ENCODE results near the gene ADAM10. TPM values are rescaled to one million over a fixed set of nuclear protein-coding genes. Genes with fewer than 3 reads are reported as not detected.
"Not testable (repeated sequence)": the region's sequence is repeated elsewhere in the genome, so short reads cannot be mapped to it uniquely, and the experiment has no call there.

ADAM10 gene
- total RNA-seq, 1 donor from 2014 or later = 93.0 TPM

DNA sequence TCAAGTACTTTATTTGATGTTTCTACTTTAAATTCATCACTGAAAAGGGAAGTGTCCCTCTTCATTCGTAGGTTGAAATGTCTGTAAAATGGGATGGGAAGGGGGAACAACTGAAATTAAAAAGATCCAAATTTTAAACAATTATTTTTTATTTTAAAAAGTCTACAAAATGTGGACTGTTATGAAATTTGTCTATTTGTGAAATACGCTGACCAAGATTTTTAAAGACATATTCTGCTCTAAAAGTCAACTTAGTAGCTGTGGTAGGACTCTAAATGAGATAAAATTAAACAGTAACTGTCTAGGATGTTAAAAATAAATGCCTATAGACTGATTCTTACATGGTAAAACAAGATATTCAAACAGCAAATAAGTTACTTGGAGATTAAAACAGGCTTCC is 67.3 kb downstream of the ADAM10 start:
- no peak for DNase-seq (ENCODE audit: low spot score)

DNA sequence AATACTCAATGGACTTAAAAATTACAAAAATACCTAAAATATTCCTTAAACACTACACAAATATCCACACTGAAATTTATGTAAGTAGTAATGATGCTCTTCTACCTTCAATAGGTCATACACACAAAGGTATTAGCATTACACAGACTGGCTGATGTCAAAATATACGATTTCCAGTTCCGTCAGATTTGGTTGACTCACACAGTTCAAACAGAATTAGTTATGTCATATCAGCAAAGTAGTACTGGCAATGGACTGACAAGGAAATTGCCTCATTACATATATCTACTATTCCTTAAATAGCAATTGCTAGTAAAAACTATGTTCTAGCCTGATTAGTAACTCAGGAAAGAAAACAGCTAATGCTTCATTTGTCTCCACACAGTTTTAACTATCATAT is 70.8 kb downstream of the ADAM10 start:
- DNase-seq (ENCODE audit: low spot score) = no peak

DNA sequence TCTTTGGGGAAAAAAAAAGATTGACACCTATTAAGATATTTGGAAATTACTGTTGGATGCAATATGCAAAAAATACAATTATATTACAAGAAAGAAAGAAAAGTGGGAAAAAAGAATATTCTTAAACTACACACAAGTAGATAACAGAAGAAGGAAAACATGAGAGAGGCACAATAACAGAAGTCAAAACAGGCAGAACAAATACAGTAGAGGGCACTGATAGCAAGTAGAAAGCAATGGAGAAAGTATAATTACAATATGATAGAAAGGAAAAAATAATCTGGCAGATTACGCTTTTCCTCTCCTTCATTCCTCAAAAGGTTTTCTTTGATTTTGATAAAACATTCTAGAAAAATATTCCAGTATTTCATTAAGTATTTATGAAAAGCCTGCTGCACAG is 72.1 kb downstream of the ADAM10 start:
- DNase-seq (ENCODE audit: low spot score) = no peak

DNA sequence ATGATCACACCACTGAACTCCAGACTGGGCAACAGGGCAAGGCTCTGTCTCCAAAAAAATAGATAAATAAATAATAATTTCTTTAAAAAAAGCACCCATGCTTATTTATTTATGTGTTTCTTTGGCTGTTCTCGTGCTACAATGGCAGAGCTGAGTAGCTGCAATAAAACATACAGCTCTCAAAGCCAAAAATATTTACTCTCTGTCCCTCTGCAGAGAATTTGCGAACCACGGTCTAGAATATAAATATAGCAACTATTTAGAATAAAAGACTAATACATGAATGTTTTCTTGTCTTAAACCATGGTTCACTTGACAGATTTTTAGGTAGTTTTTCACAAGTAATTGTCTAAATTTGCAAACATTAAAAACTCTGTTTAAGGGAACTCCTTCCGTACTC is 72.7 kb downstream of the ADAM10 start:
- no peak for DNase-seq (ENCODE audit: low spot score)

DNA sequence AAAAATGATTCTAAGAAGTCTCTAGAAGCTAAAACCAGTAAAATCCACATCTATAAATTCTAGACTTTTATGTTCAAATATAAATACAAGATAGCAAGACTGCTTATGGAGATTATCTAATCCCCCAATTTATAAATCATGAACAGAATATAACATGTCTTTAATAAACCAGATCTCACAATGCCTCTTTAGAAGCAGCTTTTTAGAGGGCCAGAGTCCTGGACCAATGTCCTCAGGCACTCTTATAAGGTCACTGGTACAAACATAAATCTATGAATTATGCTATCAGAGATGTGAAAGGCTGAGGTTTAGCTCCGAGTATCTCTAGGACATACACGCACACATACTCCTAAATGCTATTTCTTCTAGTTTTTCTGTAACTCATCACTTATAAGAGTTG is 78.3 kb downstream of the ADAM10 start:
- no peak for DNase-seq (ENCODE audit: low spot score)

DNA sequence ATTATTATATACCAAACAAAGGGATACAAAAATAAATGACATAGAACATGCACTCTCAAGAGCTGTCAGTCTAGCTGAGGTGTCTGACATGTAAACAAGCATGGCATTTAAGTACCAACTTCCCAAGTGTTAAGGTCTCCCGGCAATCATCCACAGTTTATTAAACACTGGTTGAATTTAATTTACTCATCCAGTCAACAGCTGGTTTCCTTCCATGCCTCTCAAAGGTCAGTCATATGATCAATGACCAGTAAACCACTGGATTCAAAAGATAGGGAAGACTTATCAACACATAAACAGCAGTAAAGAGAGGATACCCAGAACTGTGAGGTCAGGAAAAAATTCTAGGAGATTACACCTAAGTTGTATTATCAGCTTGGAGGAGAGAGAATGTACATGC is 80.4 kb downstream of the ADAM10 start:
- DNase-seq (ENCODE audit: low spot score) = no peak

DNA sequence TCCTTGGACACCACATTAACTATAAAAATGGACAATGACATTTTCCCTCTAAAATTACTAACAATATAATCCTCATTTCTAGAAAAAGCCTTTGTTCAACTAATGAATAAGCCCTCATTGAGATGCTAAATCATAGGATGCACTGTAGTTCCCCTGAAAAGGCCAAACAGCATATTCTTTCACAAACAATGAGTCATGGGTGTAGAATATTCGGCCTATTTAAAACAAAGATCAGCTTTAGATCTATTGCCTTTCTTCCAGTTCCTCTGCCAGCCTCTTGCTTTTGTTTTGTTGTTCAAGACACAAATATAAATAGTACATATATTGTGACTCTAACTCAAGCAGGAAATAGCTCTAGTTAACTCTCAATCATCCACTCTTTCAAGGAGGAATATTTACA is 82.5 kb downstream of the ADAM10 start:
- DNase-seq (ENCODE audit: low spot score) = no peak

DNA sequence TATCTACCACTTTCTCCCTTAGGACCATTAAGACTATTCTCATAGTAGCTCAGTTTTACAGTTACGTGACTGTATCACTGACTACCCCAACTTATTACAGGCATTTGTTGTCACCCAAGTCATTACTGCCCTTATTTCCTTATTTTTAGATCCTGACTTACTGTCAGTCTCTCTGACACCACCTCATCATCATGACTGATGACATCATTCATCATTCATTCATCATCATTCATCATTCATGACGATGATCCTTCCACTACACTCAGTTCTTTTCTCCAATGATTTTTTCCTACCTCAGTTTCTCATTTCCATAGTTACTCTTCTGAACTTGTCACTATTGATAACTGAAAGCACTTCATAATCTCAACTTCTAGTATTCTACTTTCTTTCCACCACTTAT is 83.8 kb downstream of the ADAM10 start:
- DNase-seq (ENCODE audit: low spot score) = no peak

DNA sequence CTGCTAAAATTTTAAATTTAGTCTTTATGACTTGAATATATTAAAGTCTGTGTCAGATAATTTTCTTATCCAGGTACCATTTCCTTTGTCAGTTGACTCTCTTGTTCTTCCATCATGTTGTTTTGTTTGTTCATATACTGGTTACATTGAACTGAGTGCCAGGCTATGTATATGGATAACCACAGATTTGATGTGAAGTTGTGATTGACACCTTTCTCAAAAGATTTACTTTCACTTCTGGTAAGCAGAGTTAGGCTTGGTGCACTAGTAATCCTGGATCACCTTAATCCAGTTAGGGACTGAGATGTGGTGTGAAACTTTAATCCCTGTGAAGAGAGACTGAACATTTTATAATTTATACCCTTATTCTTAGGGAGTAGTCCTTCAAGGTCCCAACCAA is 99.4 kb downstream of the ADAM10 start:
- no peak for DNase-seq (ENCODE audit: low spot score)

DNA sequence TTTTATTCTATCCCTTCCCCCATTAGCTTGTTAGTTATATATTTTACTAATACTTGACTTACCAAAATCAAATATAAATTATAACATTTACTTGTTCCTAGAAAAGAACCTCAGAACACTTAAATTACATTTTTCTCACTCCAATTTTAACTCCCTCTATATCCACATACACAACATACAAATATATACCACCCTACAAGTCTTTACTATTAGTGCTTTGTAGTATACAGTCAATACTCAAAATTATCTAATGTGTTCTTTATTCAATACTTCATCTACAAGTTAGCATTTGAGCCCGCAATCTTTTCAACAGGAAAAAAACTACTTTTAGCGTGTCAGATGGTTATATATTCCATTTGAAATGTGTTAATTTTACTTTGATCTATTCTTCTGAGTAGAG is 100.3 kb downstream of the ADAM10 start:
- DNase-seq (ENCODE audit: low spot score) = no peak

DNA sequence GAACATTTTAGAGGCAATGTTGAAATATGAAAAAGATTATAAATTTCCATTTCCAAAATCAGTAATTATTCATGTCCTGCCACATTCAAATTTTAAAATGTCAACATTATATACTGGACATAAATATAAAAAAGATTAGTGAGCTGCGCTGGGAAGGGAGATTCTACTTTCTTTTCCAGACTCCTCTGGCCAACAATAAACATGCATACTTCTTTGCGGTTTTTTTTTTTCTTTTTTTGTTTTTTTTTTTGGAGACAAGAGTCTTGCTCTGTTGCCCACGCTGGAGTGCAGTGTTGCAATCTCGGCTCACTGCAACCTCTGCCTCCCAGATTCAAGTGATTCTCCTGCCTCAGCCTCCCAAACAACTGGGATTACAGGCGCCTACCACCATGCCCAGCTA is 105.5 kb downstream of the ADAM10 start:
- no peak for DNase-seq (ENCODE audit: low spot score)

DNA sequence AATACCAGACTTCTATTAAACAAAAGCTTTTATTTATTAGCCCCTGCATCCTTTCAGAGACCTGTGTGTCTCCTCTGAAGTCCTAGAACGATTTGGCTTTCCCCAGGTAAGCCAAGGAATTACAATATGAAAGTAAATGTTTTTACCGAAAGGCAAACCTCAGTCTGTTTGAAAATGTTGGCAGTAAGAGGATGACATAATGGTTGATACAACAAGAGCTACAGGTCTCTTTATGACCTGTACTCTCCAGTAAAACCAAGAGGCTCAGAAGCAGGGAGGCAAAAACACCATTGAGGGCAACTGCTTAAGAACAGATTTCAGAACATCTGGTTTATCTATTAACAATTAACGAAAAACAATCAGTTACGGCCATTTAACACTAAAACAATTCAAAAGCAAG is 107.8 kb downstream of the ADAM10 start:
- no peak for DNase-seq (ENCODE audit: low spot score)

DNA sequence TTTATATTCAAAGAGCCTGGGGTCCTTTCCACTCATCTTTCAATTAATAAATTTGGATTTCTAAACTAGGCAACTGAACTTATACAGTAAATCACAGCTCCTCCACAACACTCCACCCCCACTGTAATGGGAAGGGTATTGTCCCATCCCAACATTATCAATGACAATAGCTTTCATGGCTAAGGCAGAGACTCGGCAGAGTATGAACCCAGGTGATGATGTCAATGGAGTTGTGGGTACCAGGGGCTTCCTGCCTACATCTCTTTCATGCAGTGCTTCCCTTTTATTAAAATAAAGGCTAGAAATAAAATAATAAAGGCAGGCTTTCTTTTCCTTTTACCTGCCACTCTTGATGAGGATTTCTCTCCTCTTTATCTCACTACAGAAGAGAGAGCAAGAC is 109.5 kb downstream of the ADAM10 start:
- no peak for DNase-seq (ENCODE audit: low spot score)

DNA sequence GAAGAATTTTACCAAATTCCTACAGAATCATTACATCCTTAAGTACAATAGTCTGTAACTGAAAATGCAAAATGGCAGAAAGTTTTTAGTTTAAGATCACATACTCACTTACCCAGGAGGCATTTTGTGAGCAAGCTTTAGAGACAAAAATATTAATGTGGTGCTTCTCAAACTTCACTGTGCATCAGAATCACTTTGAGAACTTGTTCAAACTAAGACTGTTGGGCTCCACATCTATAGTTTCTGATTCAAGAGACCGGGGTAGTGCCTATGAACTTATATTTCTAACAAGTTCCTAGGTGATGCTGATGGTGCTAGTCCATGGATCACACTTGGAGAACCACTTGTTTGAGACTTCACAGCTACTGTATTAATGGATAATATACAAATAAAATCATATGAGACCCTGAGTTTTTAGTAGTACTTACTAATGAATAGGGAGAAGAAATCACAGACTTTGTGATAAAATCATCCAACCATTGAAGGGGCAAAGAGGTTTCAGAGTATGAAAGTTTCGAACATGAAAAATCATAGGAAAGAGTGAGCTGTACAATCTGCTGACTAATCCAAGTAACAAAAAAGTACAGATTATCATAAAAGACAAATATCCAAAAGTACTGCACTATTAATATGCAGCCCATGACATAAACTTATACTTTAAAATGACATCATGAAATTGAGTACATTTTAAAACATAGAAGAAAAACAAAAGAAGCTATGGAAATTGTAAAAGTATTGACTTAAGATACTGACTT is 110.3 kb downstream of the ADAM10 start:
- no peak for DNase-seq (ENCODE audit: low spot score)

DNA sequence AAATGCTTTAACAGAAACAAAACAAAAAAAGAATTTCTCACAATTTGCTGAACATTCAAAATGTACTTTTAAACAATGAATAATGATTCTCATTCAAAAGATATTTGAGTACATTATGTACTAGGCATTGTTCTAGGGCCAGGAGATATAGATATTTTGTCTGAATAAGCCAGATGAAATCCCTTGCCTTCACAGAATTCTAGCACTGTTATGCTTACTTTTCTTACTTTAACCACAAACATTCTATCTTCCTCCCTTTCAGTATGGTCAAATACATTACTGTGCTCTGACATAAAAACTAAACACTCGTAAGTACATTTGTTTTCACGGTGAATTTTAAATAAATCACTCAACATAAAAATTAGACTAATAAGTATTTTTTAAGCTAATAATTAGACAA is 116.7 kb downstream of the ADAM10 start:
- DNase-seq (ENCODE audit: low spot score) = no peak

DNA sequence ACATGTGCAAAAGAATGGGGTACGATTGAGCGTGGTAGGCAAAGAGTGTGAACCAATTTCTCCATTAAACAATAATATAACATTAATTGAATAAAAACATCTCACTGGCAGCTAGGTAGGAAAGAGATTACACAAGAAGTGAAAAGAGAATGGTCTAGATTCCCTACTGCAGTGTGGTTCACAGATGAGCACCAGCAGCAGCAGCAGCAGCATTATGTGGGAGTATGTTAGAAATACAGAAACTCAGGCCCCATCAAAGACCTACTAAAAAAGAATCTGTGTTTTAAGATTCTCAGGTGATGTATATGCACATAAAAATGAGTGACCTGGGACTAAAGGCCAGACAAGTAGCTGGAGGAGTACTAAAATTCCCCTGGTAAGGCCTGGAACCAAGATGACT is 118.2 kb downstream of the ADAM10 start:
- DNase-seq (ENCODE audit: low spot score) = no peak

DNA sequence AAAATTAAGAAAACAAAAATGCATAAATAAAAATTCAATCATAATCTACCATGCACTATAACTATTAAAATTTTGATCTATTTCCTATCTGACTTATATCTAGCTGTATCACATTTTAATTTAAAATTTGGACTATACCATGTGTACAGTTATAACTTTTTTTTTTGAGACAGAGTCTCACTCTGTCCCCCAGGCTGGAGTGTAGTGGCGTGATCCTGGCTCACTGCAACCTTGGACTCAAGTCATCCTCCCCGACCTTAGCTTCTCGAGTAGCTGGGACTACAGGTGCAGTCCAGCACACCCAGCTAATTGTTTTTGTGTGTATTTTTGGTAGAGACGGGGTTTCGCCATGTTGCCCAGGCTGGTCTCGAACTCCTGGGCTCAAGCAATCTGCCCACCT is 119.9 kb downstream of the ADAM10 start:
- no peak for DNase-seq (ENCODE audit: low spot score)

DNA sequence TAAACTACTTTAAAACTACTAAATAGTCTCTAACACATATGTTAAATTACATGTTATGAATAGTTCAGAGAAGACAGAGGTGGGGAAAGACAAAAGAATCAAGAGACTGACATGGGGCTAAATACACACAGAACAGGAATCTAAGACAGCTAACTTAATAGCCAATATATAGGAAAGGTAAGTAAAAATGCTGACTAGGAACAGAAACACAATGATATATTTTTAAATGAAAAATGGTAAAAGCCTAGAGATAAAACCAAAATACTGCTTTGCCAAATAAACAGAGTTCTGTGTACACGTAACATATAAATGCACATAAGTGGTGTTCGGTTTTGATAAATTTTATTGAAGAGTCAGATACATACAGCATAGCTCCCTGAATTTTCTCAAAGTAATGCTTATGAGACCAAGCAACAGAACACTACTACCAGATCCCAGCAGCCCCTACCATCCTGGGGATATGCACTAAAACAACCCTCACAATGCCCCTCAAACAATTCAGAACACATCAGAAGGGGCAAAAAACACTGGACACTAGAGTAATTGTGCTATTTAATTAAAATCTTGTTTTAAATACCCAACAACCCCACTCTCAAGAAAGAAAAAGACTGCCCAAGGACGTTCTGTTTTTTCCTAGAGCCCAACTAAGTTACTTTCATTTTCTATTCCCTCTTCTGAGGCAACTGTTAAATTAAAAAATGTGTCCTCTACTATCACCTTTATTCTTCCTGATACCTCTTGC is 121.1 kb downstream of the ADAM10 start:
- no peak for DNase-seq (ENCODE audit: low spot score)

DNA sequence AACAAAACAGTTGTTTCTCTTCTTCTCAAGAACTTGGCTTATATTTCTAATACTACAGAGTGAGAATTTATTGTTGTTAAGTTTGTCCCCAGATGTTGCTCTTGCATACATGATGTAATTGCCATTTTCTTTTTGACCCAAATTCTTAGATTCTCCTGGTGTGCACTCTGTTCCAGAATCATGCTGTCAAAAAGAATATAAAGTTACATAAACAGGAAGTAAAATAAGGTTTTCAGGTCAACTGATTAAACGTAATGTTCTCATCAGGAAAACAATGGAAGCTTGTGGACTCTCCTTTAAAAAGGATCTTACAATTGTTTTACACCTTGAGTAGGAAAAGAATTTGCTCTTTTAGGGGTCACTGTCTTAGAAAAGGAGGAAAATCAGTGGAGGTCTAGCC is 121.8 kb downstream of the ADAM10 start:
- DNase-seq (ENCODE audit: low spot score) = no peak

DNA sequence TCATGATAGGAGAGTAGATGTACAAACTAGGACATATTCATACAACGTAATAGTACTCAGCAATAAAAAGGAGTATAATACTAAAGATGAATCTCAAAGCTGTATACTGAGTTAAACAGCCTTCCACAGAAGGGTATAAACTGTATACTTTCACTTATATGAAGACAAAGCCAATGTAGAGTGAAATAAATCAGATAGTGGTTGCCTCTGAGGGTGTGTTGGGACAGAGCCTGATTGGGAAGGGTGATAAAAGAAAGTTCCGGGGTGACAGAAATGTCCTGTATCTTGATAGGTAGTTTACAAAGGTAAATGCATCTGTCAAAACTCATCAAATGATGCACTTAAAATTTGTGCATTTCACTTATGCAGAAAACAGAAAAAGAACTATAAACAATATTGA is 122.5 kb downstream of the ADAM10 start:
- no peak for DNase-seq (ENCODE audit: low spot score)

DNA sequence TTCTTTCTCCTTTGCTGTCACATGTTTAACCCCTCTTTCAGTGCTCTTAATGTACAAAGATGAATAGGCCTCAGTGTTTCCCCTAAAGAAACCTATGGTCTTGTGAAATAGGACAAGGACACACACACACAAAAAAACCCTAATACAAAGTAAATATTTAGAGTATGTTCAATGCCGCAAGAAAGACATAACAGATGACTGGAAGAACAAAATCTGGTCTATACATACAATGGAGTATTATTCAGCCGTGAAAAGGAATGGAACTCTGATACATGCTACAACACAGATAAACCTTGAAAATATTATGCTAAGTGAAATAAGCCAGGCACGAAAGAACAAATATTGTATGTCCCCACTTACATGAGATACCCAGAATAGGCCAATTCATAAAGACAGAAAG is 123.1 kb downstream of the ADAM10 start:
- DNase-seq (ENCODE audit: low spot score) = no peak

DNA sequence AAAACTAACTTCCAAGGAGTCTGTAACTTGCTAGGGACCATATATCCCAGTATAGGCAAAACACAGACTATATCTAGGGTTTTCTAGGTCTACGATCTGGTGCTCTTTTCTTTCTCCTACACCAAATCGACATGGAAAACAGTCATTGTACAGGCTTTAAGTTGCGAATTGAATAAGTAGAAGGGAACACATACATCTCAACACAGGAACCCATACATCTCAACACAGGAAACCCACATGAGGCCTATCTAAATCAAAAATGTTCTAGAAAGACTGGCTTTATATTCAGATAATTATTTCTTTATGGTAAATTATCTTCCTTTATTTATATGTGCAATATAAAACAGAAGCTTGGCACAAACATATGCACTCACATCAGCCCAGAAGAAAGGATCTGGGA is 126.6 kb downstream of the ADAM10 start:
- no peak for DNase-seq (ENCODE audit: low spot score)

DNA sequence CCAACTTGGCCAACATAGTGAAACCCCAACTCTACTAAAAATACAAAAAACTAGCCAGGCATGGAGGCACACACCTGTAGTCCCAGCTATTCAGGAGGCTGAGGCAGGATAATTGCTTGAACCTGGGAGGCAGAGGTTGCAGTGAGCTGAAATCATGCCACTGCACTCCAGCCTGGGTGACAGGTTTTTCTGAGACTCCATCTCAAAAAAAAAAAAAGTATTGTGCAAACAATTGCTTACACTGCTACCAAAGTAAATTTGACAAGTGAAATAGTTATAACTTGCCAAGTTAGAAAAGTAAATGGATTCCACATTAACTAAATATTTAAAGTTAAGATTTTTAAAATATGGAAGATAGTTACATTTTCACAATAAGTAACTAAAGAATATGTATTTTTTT is 129.2 kb downstream of the ADAM10 start:
- not testable (repeated sequence) for DNase-seq (ENCODE audit: low spot score)
